ENCODE measurements around the gene CCDC18.

DNA sequence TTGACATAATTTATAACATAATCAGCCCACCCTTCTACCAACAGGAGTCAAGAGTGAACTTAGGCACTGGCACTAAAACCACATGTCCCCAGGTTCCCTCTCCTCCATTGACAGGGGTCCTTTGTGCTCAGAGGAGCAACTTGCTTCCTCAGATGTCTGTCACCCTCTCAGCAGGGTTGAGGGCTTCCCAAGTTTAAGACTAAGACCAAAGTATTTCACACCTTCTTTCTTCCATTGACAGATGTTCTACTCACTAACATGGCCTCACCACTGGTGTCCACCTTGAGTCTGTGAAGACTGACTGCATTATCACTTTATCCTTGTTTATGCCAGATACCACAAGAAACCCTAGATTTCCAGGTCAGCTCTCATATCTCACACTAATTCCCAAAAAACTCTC is 56.5 kb downstream of the CCDC18 start:
- TF ChIP-seq, protein P1, sequence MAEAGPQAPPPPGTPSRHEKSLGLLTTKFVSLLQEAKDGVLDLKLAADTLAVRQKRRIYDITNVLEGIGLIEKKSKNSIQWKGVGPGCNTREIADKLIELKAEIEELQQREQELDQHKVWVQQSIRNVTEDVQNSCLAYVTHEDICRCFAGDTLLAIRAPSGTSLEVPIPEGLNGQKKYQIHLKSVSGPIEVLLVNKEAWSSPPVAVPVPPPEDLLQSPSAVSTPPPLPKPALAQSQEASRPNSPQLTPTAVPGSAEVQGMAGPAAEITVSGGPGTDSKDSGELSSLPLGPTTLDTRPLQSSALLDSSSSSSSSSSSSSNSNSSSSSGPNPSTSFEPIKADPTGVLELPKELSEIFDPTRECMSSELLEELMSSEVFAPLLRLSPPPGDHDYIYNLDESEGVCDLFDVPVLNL (CRISPR knock-in tag; IDR thresholded peaks at IDR 0.05; ENCODE audit: borderline replicate concordance, low read depth), result no peak
- TF ChIP-seq, protein P2, sequence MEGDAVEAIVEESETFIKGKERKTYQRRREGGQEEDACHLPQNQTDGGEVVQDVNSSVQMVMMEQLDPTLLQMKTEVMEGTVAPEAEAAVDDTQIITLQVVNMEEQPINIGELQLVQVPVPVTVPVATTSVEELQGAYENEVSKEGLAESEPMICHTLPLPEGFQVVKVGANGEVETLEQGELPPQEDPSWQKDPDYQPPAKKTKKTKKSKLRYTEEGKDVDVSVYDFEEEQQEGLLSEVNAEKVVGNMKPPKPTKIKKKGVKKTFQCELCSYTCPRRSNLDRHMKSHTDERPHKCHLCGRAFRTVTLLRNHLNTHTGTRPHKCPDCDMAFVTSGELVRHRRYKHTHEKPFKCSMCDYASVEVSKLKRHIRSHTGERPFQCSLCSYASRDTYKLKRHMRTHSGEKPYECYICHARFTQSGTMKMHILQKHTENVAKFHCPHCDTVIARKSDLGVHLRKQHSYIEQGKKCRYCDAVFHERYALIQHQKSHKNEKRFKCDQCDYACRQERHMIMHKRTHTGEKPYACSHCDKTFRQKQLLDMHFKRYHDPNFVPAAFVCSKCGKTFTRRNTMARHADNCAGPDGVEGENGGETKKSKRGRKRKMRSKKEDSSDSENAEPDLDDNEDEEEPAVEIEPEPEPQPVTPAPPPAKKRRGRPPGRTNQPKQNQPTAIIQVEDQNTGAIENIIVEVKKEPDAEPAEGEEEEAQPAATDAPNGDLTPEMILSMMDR (IDR thresholded peaks at IDR 0.05), result no peak
- TF ChIP-seq E2F1 (CRISPR knock-in tag; IDR thresholded peaks at IDR 0.05), result no peak
- TF ChIP-seq ZNF423 (CRISPR knock-in tag; IDR thresholded peaks at IDR 0.05), result no peak
- no peak for TF ChIP-seq TP53 (CRISPR knock-in tag; IDR thresholded peaks at IDR 0.05)

Measured in WTC11 (cell line).